HepG2 (cell line): ENCODE results near the gene ETV2. TPM values are rescaled to one million over a fixed set of nuclear protein-coding genes. Genes with fewer than 3 reads are reported as not detected.

Experiments
- ATAC-seq: fragments of 200-7000 bp; cut with Tn5 transposase; 3 replicates; pipeline ENCODE4 v1.9.1; 2020; ENCODE audit warnings: mild to moderate bottlenecking, moderate library complexity
- BruUV-seq: library from RNA; stranded (reverse); fragments of 400-500 nt; replicated peaks from 2 replicates; lab custom pipeline; 2021; lab: Mats Ljungman, UMichigan
- CTCF ChIA-PET: fragments of 300-600 bp; formaldehyde crosslinking; extraction: SDS; loops from one replicate; lab custom pipeline; 2021; ENCODE audit warnings: low total read pairs, inconsistent platforms, low intra/inter-chr PET ratio; lab: Yijun Ruan, JAX
- POLR2A ChIA-PET: fragments of 350-600 bp; sonication (Branson Sonifier 250); formaldehyde crosslinking; loops from one replicate; lab custom pipeline; 2020; ENCODE audit warnings: antibody characterized with exemption, inconsistent platforms; lab: Yijun Ruan, JAX
- DNase-seq: peaks from one replicate; pipeline ENCODE4 v3.0.0-alpha.2; 2015; ENCODE audit warnings: low spot score
- FAIRE-seq: peaks from 3 replicates; lab custom pipeline; 2011; peaks lifted over from hg19 to GRCh38; lab: Jason Lieb, UNC
- H2AFZ ChIP-seq: one replicate; pipeline ENCODE4 v1.6.1; 2011; ENCODE audit warnings: low read length, inconsistent platforms
- H3K27ac ChIP-seq: fragments of 300-600 bp; 3 replicates; pipeline ENCODE4 v1.8.0; 2011; ENCODE audit warnings: mixed run types, mild to moderate bottlenecking, mixed read lengths, low read length, inconsistent platforms; ENCODE audit not compliant: insufficient read depth; ENCODE audit errors: extremely low read length
- H3K27me3 ChIP-seq, 2 experiments: fragments of 200-600 bp in 1 of 2; 2 replicates in 1 of 2; 3 replicates in 1 of 2; pipeline versions ENCODE4 v1.6.0 to v1.8.0; 2011; ENCODE audit warnings: low read length in 2 of 2, mild to moderate bottlenecking in 2 of 2, moderate library complexity in 2 of 2, inconsistent platforms in 1 of 2; ENCODE audit not compliant: insufficient read depth in 2 of 2, control insufficient read depth in 1 of 2
- H3K36me3 ChIP-seq, 2 experiments: fragments of 200-600 bp in 1 of 2; replicated peaks in 1 of 2; 2 replicates in 1 of 2; 3 replicates in 1 of 2; pipeline versions ENCODE4 v1.5.1 to v1.8.0; 2011; ENCODE audit warnings: low read length in 2 of 2, inconsistent platforms in 1 of 2; ENCODE audit not compliant: insufficient read depth in 2 of 2, control insufficient read depth in 1 of 2
- H3K4me1 ChIP-seq: 2 replicates; pipeline ENCODE4 v1.5.1; 2012; ENCODE audit warnings: low read length, inconsistent platforms; ENCODE audit not compliant: insufficient read depth
- H3K4me2 ChIP-seq: 2 replicates; pipeline ENCODE4 v1.6.0; 2011; ENCODE audit warnings: low read depth, low read length, inconsistent platforms
- H3K4me3 ChIP-seq, 3 experiments: fragments of 200-600 bp in 1 of 3; sonication (generic), shearing (Covaris generic) in 1 of 3; replicated peaks in 1 of 3; 2 replicates each; pipeline ENCODE4 v1.5.1; 2011 to 2016; ENCODE audit warnings: low read length in 3 of 3, inconsistent platforms in 2 of 3, low read depth in 2 of 3, mild to moderate bottlenecking in 2 of 3, control low read depth in 1 of 3, mixed read lengths in 1 of 3; ENCODE audit not compliant: insufficient read depth in 1 of 3
- H3K79me2 ChIP-seq: one replicate; pipeline ENCODE4 v1.6.1; 2011; ENCODE audit warnings: low read length, inconsistent platforms; ENCODE audit not compliant: insufficient read depth
- H3K9ac ChIP-seq: 2 replicates; pipeline ENCODE4 v1.6.0; 2011; ENCODE audit warnings: mild to moderate bottlenecking, low read depth, low read length, inconsistent platforms; ENCODE audit not compliant: insufficient read depth
- H3K9me3 ChIP-seq: 2 replicates; pipeline ENCODE4 v1.5.1; 2012; ENCODE audit warnings: mild to moderate bottlenecking, low read length
- H4K20me1 ChIP-seq: 2 replicates; pipeline ENCODE4 v1.6.0; 2011; ENCODE audit warnings: inconsistent platforms, mild to moderate bottlenecking, low read length, moderate library complexity; ENCODE audit not compliant: insufficient read depth
- CCDC6 ChIP-seq: sonication (generic); formaldehyde crosslinking; IDR thresholded peaks from 2 replicates; pipeline ENCODE4 v1.8.1; 2022; ENCODE audit warnings: mild to moderate bottlenecking, missing genetic modification reagents, moderate library complexity
- EP300 ChIP-seq, 3 experiments: sonication (generic) in 1 of 3; formaldehyde crosslinking in 1 of 3; IDR thresholded peaks; 2 replicates each; pipeline versions ENCODE4 v1.5.1 to v1.6.1; 2011 to 2020; ENCODE audit warnings: low read depth in 2 of 3, low read length in 2 of 3, borderline replicate concordance in 1 of 3, improper control_type of control experiment in 1 of 3, mild to moderate bottlenecking in 1 of 3, missing genetic modification reagents in 1 of 3, moderate library complexity in 1 of 3
- JUN ChIP-seq: sonication (generic); formaldehyde crosslinking; IDR thresholded peaks from 2 replicates; pipeline ENCODE4 v1.4.0; 2020; ENCODE audit warnings: mild to moderate bottlenecking, missing genetic modification reagents
- RBAK ChIP-seq: sonication (generic); formaldehyde crosslinking; IDR thresholded peaks from 2 replicates; pipeline ENCODE4 v1.5.1; 2020; ENCODE audit warnings: mild to moderate bottlenecking, missing genetic modification reagents
- ZMYM2 ChIP-seq: sonication (generic); formaldehyde crosslinking; IDR thresholded peaks from 2 replicates; pipeline ENCODE4 v1.8.0; 2022; ENCODE audit warnings: mild to moderate bottlenecking, missing genetic modification reagents
- ZNF17 ChIP-seq: sonication (generic); formaldehyde crosslinking; IDR thresholded peaks from 2 replicates; pipeline ENCODE4 v1.5.0; 2020; ENCODE audit warnings: mild to moderate bottlenecking, missing genetic modification reagents
- ZSCAN9 ChIP-seq: IDR thresholded peaks from 2 replicates; pipeline ENCODE4 v1.6.1; 2016; ENCODE audit warnings: borderline replicate concordance
- WGBS: methylation state at CpG from one replicate; pipeline ENCODE4 v1.1.6; 2017; ENCODE audit warnings: low lambda C conversion rate; 5-methylcytosine and 5-hydroxymethylcytosine counted together
- in situ Hi-C: cut with HindIII; loops from 2 replicates; pipeline ENCODE4 v1.10.0; 2017; ENCODE audit warnings: low pct_unique_long_range_greater_than_20kb; ENCODE audit not compliant: extremely low pct_ligation_motif_present
- intact Hi-C: fragments of 100-400 bp; cut with micrococcal nuclease; formaldehyde crosslinking; loops from one replicate; pipeline ENCODE4 v1.10.0; 2022; ENCODE audit not compliant: unreplicated experiment
- polyA plus RNA-seq, 8 experiments: library from polyadenylated mRNA; depleted of rRNA in 3 of 8; stranded (reverse) in 7 of 8; unstranded in 1 of 8; fragments of >200 nt; fragmentation: Illumina TruSeq in 4 of 8; extraction: Trizol in 4 of 8; gene quantifications; 2 replicates each; pipeline versions ENCODE4 v1.2.1 to v1.2.3, GENCODE V29; 2011 to 2016; ENCODE audit warnings: low read depth in 4 of 8, missing spikeins in 1 of 8, mixed read lengths in 1 of 8; ENCODE audit not compliant: insufficient read depth in 1 of 8
- total RNA-seq, 5 experiments: library from RNA; depleted of rRNA; stranded (reverse); fragments of >200 nt; fragmentation: Illumina TruSeq; extraction: Trizol; gene quantifications; 2 replicates each; pipeline ENCODE4 v1.2.3, GENCODE V29; 2016; ENCODE audit warnings: low read depth in 1 of 5
- TF ChIP-seq, protein P1 (sequence below): IDR thresholded peaks from 2 replicates; pipeline ENCODE4 v1.6.1; 2016; ENCODE audit warnings: low read depth, control low read depth

Gene ETV2
- total and polyA plus RNA-seq, 2 of the 13 experiments (the other 11 are each of a cell fraction or from before 2014, with no cell fraction given): 0.07 to 0.20 TPM

- intact Hi-C loops: no loop called here
- WGBS: 98% methylated on average over 3 of the region's 3 CpGs
- no peak overlapping the region for H3K9ac ChIP-seq
- H3K4me1 ChIP-seq: peaks cover 9% of the 10 kb centered on the region; the same call in 1 of the 2 replicates
- no peak overlapping the region for H3K4me3 ChIP-seq
- H3K79me2 ChIP-seq: no peaks in the 10 kb centered on the region
- in situ Hi-C loops: no loop called here
- FAIRE-seq (no peak), ATAC-seq (no peak), DNase-seq (no peak)
- no peak overlapping the region for H3K27ac ChIP-seq
- no TSS peak for BruUV-seq
- TF ChIP-seq RBAK (no peak), ZSCAN9 (CRISPR knock-in tag) (no peak), EP300 (IDR thresholded peaks at IDR 0.05; ENCODE audit: low read depth in 2 of 2, low read length in 2 of 2) (no peak), EP300 (CRISPR knock-in tag; IDR thresholded peaks at IDR 0.05; ENCODE audit: borderline replicate concordance) (no peak), ZMYM2 (no peak), CCDC6 (no peak), JUN (CRISPR knock-in tag) (no peak), ZNF17 (CRISPR knock-in tag) (no peak)
- TF ChIP-seq, protein P1, sequence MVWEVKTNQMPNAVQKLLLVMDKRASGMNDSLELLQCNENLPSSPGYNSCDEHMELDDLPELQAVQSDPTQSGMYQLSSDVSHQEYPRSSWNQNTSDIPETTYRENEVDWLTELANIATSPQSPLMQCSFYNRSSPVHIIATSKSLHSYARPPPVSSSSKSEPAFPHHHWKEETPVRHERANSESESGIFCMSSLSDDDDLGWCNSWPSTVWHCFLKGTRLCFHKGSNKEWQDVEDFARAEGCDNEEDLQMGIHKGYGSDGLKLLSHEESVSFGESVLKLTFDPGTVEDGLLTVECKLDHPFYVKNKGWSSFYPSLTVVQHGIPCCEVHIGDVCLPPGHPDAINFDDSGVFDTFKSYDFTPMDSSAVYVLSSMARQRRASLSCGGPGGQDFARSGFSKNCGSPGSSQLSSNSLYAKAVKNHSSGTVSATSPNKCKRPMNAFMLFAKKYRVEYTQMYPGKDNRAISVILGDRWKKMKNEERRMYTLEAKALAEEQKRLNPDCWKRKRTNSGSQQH: no peak
- H2AFZ ChIP-seq: no peak overlapping the region
- no peaks in the 10 kb centered on the region for H3K27me3 ChIP-seq
- no peaks in the 10 kb centered on the region for H3K9me3 ChIP-seq
- H4K20me1 ChIP-seq: no peaks in the 10 kb centered on the region
- ChIA-PET POLR2A (interaction anchor here (1.1 kb wide), 1 partner anchor 79 kb away, joined by 3 read pairs; no protein-coding TSS in a partner anchor), CTCF (no interaction called here)
- H3K4me2 ChIP-seq: no peak overlapping the region
- peaks cover 15 to 50% of the 10 kb centered on the region in 2 experiments for H3K36me3 ChIP-seq
Measured at GRCh38 chr19:35636651-35637050, 4.9 kb upstream of the ETV2 start.
